HCT116 (cell line): ENCODE measurements around the gene FRMD8. TPM values are rescaled to one million over a fixed set of nuclear protein-coding genes. Genes with fewer than 3 reads are reported as not detected.

Experiments used
- ATAC-seq: fragments of 200-7000 bp; cut with Tn5 transposase; 2 replicates; pipeline ENCODE4 v1.9.1; 2020; ENCODE audit warnings: mild to moderate bottlenecking, moderate library complexity
- BruUV-seq: library from RNA; stranded (reverse); fragments of 400-500 nt; replicated peaks from 2 replicates; lab custom pipeline; 2021; lab: Mats Ljungman, UMichigan
- CTCF ChIA-PET: fragments of 300-600 bp; sonication (Branson Sonifier 250); formaldehyde crosslinking; loops from one replicate; lab custom pipeline; 2021; ENCODE audit warnings: antibody characterized with exemption; lab: Charles Lee
- POLR2A ChIA-PET: fragments of 300-600, 350-600 bp; sonication (Branson Sonifier 250); formaldehyde crosslinking; loops from one replicate; lab custom pipeline; 2021; ENCODE audit warnings: antibody characterized with exemption; lab: Charles Lee
- RAD21 ChIA-PET, 2 experiments: fragments of 300-600 bp; sonication (Branson Sonifier 250); formaldehyde crosslinking; loops; one replicate each; lab custom pipeline; 2023; ENCODE audit warnings: low total read pairs in 2 of 2; ENCODE audit not compliant: uncharacterized antibody in 2 of 2, unreplicated experiment in 2 of 2, low non-redundant PET in 1 of 2; lab: Charles Lee
- DNase-seq: peaks from one replicate; pipeline ENCODE4 v3.0.0-alpha.2; 2010; ENCODE audit warnings: low read depth, low spot score
- H2AFZ ChIP-seq: fragments of 200-600 bp; shearing (Covaris generic), sonication (generic); 2 replicates; pipeline ENCODE4 v1.6.1; 2017; ENCODE audit warnings: low read depth, mixed run types, mixed read lengths, antibody characterized with exemption, low read length; ENCODE audit not compliant: poor library complexity, severe bottlenecking
- H3K27ac ChIP-seq: 2 replicates; pipeline ENCODE4 v1.5.1; 2012; ENCODE audit warnings: low read depth, low read length
- H3K27me3 ChIP-seq: fragments of 200-600 bp; sonication (generic); 2 replicates; pipeline ENCODE4 v1.6.1; 2016; ENCODE audit warnings: mixed run types, low read length, mixed read lengths; ENCODE audit not compliant: insufficient read depth
- H3K36me3 ChIP-seq, 2 experiments: fragments of 200-500 bp in 1 of 2; fragments of 200-600 bp in 1 of 2; sonication (Bioruptor generic) in 1 of 2; sonication (generic) in 1 of 2; 2 replicates each; pipeline versions ENCODE4 v1.5.1 to v1.6.1; 2014 to 2016; ENCODE audit warnings: low read length in 2 of 2, inconsistent platforms in 1 of 2, mixed read lengths in 1 of 2, mixed run types in 1 of 2; ENCODE audit not compliant: insufficient read depth in 2 of 2, control insufficient read depth in 1 of 2
- H3K4me1 ChIP-seq, 2 experiments: fragments of 200-600 bp in 1 of 2; sonication (generic) in 1 of 2; 2 replicates each; pipeline versions ENCODE4 v1.5.1 to v1.6.1; 2012 to 2017; ENCODE audit warnings: low read length in 2 of 2, inconsistent platforms in 1 of 2, mild to moderate bottlenecking in 1 of 2, mixed read lengths in 1 of 2, mixed run types in 1 of 2, moderate library complexity in 1 of 2; ENCODE audit not compliant: insufficient read depth in 2 of 2, control insufficient read depth in 1 of 2
- H3K4me2 ChIP-seq: fragments of 200-600 bp; sonication (generic); 2 replicates; pipeline ENCODE4 v1.6.1; 2017; ENCODE audit warnings: mixed run types, low read length, mixed read lengths
- H3K4me3 ChIP-seq, 2 experiments: fragments of 200-600 bp in 1 of 2; sonication (generic) in 1 of 2; replicated peaks in 1 of 2; 2 replicates each; pipeline ENCODE4 v1.5.1; 2011 to 2016; ENCODE audit warnings: low read length in 2 of 2, control low read depth in 1 of 2, low read depth in 1 of 2, mild to moderate bottlenecking in 1 of 2, mixed read lengths in 1 of 2, mixed run types in 1 of 2
- H3K79me2 ChIP-seq: fragments of 200-600 bp; sonication (generic); 2 replicates; pipeline ENCODE4 v1.6.1; 2017; ENCODE audit warnings: mild to moderate bottlenecking, mixed run types, low read length, moderate library complexity, mixed read lengths; ENCODE audit not compliant: insufficient read depth
- H3K9ac ChIP-seq: fragments of 200-600 bp; sonication (generic); 2 replicates; pipeline ENCODE4 v1.6.1; 2016; ENCODE audit warnings: low read length, mixed read lengths
- H3K9me2 ChIP-seq: fragments of 200-600 bp; sonication (generic), shearing (Covaris generic); 2 replicates; pipeline ENCODE4 v1.6.1; 2017; ENCODE audit warnings: mixed run types, mild to moderate bottlenecking, moderate library complexity; ENCODE audit not compliant: insufficient read depth
- H3K9me3 ChIP-seq, 2 experiments: fragments of 200-500 bp in 1 of 2; fragments of 200-600 bp in 1 of 2; sonication (Bioruptor generic) in 1 of 2; sonication (generic) in 1 of 2; 2 replicates each; pipeline ENCODE4 v1.6.1; 2014 to 2017; ENCODE audit warnings: low read length in 2 of 2, mixed read lengths in 2 of 2, inconsistent platforms in 1 of 2, low read depth in 1 of 2, mild to moderate bottlenecking in 1 of 2, mixed run types in 1 of 2, moderate library complexity in 1 of 2; ENCODE audit not compliant: control insufficient read depth in 1 of 2, insufficient read depth in 1 of 2
- H4K20me1 ChIP-seq: fragments of 200-600 bp; sonication (generic), shearing (Covaris generic); 2 replicates; pipeline ENCODE4 v1.6.1; 2017; ENCODE audit warnings: mixed run types, mild to moderate bottlenecking, moderate library complexity; ENCODE audit not compliant: insufficient read depth
- ATF3 ChIP-seq: IDR thresholded peaks from 2 replicates; pipeline ENCODE4 v1.6.1; 2012
- POLR2AphosphoS5 ChIP-seq: IDR thresholded peaks from 2 replicates; pipeline ENCODE4 v1.6.1; 2011; ENCODE audit warnings: mild to moderate bottlenecking, low read depth, low read length, moderate library complexity
- RAD21 ChIP-seq: IDR thresholded peaks from 2 replicates; pipeline ENCODE4 v1.6.1; 2012; ENCODE audit warnings: low read depth, mild to moderate bottlenecking
- ZNF274 ChIP-seq: fragments of 200-500 bp; sonication (Bioruptor generic); IDR thresholded peaks from 2 replicates; pipeline ENCODE4 v1.6.1; 2014; ENCODE audit warnings: mild to moderate bottlenecking, low read depth, low read length, inconsistent platforms
- intact Hi-C: fragments of 100-400 bp; cut with micrococcal nuclease; formaldehyde crosslinking; loops from 2 replicates; pipeline ENCODE4 v1.10.0; 2022
- total RNA-seq: library from RNA; stranded (reverse); gene quantifications from one replicate; pipeline ENCODE4 v1.2.1, GENCODE V29; 2021; ENCODE audit not compliant: unreplicated experiment
- TF ChIP-seq, protein P1 (sequence below): IDR thresholded peaks from 2 replicates; pipeline ENCODE4 v1.6.1; 2012; ENCODE audit warnings: low read depth

FRMD8 gene
- total RNA-seq, 1 experiment from 2014 or later: 35.8 TPM

DNA sequence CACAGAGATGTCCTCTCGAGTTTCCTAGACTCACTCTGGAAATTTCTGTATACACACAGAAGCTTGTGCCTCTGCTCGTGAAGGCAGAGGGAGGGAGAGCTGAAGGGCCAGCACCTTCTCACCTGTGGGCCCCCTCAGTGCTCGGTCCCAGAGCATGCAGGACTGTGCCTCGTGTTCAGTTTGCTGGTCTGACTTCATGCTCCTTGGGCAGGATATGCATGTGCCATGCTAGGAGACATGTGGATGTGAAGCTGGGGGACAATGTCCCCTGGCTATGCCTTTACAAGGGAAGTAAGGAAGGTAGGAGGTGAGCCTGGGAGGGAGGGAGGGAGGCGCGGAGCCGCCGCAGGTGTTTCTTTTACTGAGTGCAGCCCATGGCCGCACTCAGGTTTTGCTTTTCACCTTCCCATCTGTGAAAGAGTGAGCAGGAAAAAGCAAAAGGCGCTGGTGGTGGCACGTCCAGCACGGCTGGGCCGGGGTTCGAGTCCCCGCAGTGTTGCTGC, 58.7 kb downstream of the FRMD8 start:
- no peaks in the 10 kb centered on the region for H4K20me1 ChIP-seq
- no peak overlapping the region for H2AFZ ChIP-seq
- H3K4me2 ChIP-seq: no peak overlapping the region
- TF ChIP-seq ATF3 (no peak), RAD21 (no peak), ZNF274 (no peak), POLR2AphosphoS5 (peak; percentile 13; the same call in 1 of the 2 replicates)
- TF ChIP-seq, protein P1, sequence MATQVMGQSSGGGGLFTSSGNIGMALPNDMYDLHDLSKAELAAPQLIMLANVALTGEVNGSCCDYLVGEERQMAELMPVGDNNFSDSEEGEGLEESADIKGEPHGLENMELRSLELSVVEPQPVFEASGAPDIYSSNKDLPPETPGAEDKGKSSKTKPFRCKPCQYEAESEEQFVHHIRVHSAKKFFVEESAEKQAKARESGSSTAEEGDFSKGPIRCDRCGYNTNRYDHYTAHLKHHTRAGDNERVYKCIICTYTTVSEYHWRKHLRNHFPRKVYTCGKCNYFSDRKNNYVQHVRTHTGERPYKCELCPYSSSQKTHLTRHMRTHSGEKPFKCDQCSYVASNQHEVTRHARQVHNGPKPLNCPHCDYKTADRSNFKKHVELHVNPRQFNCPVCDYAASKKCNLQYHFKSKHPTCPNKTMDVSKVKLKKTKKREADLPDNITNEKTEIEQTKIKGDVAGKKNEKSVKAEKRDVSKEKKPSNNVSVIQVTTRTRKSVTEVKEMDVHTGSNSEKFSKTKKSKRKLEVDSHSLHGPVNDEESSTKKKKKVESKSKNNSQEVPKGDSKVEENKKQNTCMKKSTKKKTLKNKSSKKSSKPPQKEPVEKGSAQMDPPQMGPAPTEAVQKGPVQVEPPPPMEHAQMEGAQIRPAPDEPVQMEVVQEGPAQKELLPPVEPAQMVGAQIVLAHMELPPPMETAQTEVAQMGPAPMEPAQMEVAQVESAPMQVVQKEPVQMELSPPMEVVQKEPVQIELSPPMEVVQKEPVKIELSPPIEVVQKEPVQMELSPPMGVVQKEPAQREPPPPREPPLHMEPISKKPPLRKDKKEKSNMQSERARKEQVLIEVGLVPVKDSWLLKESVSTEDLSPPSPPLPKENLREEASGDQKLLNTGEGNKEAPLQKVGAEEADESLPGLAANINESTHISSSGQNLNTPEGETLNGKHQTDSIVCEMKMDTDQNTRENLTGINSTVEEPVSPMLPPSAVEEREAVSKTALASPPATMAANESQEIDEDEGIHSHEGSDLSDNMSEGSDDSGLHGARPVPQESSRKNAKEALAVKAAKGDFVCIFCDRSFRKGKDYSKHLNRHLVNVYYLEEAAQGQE: no peak
- no peak overlapping the region for H3K4me3 ChIP-seq
- peak overlapping the region; percentile 21; the same call in 1 of the 2 replicates for H3K27ac ChIP-seq
- intact Hi-C loops: no loop called here
- no peaks in the 10 kb centered on the region for H3K36me3 ChIP-seq
- 0 out of 2 replicates have a peak, but pooled peaks have one; percentile 3 for ATAC-seq
- no peaks in the 10 kb centered on the region for H3K9me3 ChIP-seq
- ChIA-PET CTCF (interaction anchor here (0.7 to 2.7 kb wide), 2 partner anchors 24 to 28 kb away, joined by 3 to 14 read pairs; no protein-coding TSS in a partner anchor), POLR2A (interaction anchor here (0.6 to 4.2 kb wide), 3 partner anchors 24 to 62 kb away, joined by 5 to 23 read pairs (median 18); partner anchors contain the start of gene MALAT1), RAD21 (no interaction called here)
- no peaks in the 10 kb centered on the region; the same call in 1 of the 2 replicates for H3K79me2 ChIP-seq
- no peak for DNase-seq
- peaks cover 19 to 28% of the 10 kb centered on the region in 2 experiments; a peak in 3 of 4 replicates for H3K4me1 ChIP-seq
- no peak overlapping the region for H3K9ac ChIP-seq
- no peaks in the 10 kb centered on the region for H3K9me2 ChIP-seq
- no peaks in the 10 kb centered on the region for H3K27me3 ChIP-seq
- no TSS peak for BruUV-seq
